Measurements from ENCODE around the gene C10orf105.

Gene C10orf105

DNA sequence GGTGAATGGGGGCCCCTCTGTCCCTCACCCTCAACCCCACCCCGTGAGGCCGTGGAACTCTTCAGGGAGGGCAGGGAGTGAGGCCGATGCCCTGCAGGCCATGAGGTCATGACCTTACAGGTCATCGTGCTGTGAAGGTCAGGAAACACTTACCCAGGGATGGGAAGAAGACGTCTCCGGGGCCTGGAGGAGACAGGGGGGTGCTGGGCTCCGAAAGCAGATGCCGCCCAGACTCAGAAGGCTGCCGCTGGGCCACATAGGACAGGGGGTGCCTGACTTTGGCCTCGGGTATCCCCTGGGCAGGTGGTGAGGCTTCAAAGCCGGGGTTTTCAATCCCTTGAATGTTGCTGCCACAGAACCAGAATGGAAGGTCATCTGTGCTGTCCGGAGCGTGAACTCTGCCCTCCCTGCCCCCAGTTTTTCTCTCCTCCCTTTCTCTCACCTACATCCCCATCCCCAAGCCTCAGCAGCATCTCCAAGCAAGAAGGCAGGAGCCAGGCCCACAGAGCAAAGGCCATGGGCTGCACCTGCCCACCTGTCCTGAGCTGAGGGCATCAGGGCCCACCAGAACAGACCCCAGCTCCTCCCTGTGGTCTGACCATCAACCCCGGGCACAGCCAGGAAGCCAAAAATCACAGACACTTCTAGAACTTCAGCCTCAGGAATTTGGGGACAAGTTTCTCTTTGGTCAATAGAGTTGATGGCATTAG lies 32.1 kb upstream of the C10orf105 start:
- DNase-seq = no peak

DNA sequence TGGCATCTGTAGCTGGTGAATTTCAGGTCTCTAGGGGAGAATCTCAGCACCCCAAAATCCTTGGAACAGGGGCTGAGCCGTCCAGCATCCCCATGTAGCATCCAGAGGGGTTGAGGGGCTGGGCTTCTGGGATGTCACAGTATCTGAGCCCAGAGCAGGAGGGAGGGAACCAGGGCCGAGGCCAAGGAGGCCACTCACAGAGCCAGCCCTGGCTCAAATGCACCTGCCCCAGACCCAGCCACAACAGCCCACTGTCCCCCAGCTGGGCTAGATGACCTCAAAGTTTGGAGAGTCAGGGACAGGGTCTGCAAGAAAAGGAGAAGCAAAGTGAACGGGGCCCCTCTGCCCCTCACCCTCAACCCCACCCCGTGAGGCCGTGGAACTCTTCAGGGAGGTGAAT lies 31.4 kb upstream of the C10orf105 start:
- DNase-seq = no peak

DNA sequence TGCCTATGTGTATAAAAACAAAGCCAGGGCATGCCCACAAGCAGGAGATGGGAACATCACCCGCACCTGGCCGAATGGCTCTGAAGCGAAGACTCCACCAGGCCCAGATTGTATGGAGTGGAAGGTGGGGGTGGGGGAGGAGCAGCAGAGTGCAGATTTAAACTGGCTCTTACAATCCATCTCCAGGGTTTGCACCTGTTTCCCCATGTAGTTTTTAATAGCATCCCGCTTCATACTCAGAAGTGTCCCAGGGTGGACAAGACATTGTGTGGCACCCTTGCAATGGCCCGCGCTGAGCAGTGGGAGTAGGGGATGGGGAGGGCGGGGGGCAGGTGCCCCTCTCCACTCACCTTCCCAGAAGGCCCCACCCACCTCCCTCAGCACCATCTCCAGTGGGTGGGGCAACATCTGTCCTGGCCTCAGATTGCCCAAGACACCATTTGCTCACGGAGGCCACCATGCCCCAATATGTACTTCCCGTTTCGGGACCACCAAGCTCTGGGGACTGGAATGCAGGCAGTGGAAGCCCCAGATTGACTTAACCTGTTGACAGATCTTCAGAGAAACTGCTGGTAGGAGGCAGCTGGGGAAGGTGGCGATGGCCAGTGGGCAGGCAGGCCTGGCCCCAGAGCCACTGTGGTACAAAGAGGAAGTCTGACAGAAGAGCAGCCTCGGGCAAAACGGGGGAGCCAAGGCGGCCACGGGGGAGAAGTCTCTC lies 30.7 kb upstream of the C10orf105 start:
- DNase-seq = no peak

DNA sequence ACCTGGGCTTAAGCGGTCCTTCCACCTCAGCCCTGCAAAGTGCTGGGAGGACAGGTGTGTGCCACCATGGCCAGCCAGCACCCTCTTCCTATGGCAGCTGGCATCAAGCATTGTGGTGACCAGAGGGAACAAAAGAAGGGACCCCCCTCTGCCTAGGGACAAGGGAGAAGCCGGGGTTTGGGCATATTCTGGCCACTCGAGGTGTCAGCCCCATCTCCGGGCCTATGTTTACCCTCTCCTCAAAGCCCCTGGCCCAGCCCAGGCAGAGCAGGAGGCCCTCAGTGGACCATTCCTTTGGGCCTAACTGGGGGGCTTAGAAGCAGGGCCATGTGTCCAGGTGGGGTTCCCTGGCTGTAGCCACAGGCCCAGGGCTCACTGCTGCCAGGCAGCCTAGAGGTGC lies 29.8 kb upstream of the C10orf105 start:
- no peak for DNase-seq

DNA sequence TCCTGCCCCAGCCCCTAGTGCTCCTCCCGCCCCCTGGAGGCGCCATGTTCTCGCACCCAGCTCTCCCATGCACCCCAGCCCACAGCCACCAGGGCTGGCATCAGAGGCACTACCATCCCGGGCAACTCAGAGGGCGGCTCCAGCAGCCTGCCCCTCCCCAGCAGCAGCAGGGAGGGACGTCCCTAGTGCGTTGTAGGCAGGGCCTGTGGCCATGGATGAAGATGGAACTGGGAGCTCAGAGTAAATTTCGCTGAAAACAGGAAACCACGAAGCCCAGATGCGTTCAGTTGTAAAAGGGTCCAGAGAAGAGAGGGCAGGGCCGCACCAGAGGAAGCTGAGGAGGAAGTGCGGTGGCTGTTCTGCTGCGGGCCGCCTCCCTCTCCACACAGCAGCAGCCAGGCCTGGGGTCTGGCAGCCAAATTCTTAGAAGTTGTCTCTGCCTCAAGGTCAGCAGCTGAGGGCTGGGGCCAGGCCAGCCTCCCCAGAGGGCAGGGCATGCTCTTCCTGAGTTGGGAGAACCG lies 29.2 kb upstream of the C10orf105 start:
- DNase-seq = peak; percentile 45

DNA sequence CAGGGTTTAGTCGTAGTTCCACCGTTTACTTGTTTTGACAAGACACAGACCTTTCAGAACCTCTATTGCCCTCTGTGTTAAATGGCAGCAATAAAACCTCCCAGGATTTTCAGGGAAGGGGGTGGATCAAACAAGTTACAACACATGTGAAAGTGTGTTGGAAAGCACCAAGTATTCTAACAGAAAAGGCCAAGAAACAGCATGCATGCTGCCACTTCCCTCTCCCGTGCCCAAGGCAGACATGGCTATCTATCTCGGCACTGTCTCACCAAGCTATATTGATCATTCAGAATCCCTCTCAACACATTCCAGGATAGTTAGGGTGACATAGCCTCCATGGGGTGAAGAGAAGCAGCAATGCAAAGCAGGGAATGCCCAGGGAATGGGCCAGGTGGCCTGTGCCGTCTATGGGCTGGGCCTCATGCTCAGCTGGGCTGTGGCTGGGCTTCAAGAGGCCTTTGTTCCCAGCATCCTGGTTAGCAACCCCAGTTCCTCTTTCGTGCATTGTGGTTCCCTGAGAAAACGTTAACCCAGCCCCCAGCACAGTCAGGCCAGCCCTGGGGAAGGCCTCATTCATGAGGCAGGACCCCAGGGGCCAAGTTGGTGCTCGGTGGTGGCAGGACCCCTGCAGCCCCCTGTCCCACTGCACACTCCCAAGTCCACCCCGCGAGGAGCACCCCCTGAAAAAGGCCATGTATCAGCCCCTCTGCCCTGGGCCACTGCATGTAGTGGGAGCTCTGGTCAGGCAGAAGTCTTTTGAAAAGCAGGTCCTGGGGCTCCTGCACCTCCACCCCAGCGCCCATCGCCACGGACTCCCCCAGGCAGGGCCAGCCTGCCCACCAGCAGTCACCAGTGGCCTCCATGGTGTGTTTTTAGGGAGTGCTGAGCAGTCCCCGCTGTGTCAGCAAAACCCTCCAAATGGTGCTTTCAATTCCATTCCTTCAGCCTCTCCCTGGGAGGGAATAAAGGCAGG lies 28.3 kb upstream of the C10orf105 start:
- DNase-seq = no peak

DNA sequence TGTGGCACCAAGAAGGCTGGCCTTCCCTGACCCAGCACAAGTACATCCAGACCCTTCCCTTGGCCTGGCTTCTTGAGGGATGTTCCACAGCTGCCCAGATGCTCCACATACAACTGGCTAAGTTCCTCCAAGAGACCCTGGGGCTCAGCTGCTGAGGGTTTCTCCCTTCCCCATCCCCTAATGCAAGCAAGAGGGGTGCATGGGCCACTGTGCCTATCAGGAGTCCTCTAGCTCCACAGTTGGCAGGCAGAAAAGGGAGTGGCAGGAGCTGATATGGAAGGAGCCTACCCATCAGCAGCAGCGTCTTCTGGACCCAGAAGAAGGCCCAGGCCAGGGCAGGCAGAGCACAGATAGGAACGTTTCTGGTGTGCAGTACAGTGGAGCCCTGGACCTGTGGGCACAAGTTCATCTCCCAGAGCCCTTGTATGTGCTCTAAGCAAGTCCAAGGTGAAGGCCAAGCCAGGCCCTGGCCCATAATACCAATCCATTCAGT lies 27.5 kb upstream of the C10orf105 start:
- no peak for DNase-seq

DNA sequence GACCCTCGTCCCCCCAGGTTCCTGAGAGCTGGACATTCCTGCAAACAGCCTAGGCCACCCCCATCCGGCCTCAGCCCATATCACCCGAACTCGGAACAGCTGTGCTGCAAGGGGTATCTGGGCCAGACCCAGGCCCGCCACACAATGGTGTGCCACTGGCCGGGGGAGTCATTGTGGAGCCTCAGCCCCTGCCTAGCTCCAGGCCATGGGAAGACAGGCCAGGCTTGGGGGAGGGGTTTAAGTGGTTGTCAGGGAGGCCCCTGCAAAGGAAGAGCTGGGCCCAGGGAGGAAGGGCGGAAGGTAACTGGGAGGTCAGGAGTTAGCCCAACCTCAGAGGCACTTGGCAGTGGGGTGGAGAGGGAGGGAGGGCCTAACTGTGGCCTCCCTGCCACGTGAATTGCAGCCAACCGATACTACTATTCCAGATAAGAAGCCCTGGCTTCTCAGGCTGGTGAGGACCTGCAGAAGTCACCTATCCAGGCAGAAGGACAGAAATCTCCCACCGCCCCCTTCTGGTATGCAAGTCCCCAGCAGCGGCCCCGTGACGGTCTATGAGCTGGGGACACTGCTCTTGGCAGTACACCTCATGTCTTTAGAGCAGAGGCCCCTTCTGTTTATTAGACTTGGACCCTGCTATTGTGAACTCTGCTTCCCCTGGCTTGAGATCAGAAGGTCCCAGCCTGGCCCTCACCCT lies 26.9 kb upstream of the C10orf105 start:
- DNase-seq = no peak

DNA sequence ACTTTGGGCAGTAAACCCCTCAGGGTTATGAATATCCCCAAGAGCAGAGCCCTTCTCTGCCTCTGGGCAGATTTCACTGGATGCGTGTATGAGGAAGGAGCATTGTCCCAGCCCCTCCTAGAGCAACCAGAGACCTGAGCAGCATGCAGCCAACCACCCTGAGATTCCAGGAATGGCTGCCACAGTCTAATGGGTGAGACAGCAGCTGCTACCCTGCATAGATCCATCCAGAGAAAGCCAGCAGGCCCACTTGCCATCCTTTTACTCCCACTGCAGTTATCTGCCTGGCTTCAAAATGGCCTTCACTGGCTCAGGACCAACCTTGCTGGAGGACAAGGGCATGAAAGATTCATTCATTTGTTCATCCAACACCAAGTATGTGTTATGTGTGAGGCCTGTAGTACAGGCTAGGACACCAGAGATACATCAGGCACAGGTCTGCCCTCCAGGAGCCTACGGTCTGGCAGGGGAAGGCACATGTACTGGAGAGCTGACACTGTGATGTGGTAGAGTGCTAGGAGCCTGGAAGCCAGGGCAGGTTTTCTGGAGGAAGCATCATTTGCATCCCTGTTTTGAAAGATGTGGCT lies 26.2 kb upstream of the C10orf105 start:
- no peak for DNase-seq

DNA sequence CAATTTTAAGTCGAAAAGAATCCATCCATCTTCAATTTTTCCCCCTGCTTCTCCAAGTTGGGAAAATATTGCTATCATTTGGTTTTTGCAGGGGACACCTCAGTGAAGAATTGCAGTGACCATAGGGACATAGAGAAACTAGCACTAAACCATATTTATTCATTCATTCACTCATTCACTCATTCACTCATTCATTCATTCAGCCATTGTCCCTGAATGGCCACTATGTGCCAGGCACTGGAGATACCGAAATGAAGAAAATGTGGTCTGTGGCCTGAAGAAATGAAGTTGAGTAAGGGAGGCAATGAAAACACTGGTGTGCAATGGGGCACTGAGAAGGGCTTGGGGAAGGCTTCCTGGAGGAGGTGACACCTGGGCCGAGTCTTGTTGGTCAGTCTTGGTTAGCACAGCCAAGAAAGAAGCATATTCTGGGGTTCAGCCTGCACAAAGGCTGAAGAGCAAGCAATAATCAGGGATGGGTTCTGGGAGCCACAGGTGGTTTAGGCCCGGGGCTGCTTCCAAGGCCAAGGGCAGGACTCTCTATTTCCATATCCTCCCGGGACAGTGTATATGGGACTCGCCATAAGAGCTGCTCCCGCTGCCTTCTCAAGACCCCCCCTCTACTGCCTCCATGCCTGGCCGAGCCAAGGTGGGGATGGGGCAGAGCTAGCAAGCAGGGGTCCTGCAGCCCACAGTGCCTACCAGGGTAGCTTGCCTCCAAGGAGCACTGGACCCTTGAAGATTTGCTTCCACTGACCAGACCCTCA lies 25.5 kb upstream of the C10orf105 start:
- no peak for DNase-seq

DNA sequence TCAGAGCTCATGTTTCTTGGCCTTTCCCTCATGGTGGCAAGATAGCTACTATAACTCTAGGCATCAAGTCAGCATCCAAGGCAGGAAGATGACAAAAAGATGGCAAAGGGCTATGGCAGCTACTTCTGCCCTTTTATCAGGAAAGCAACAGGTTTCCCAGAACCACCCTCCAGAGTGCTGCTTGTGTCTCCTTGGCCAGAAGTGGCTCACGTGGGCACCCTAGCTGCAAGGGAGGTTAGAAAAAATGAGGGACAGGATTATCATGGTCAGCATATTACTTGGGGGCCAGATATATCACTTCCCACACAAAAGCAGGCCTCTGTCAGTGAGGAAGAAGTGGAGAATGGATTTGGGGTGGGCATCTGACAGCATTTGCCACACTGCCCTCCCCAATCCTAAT lies 24.3 kb upstream of the C10orf105 start:
- no peak for DNase-seq

DNA sequence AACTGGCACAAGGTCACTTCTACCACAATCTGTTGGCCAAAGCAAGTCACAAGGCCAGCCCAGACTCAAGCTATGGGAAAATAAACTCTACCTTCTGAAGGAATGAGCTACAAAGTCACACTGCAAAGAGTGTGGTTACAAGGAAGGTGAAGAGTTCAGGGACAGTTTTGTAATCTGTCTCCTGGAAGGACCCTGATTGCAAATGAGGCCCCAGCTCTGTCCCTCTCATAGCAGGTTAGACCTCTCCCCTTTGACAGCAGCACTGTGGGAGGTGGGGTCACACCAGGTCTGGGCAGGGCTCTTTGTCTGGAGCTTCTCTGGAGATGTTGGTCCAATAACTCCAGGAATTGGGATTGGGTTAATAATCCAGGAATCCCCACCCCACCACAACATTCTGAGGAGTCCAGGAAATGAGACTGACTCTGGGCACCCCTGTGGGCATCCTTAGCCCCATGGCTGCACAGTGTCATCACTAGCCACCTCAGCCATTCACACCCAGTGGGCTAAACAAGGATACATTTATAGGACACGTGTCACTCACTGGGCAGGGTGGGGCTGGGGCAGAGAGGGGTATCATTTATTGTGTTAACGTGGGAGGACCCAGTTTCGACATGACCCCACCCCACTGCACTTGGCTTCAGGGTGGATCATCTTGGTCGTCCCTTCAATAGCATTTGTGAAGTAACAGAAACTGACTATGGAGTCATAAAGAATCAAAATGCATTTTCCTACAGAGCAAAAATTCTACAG lies 23.7 kb upstream of the C10orf105 start:
- no peak for DNase-seq

DNA sequence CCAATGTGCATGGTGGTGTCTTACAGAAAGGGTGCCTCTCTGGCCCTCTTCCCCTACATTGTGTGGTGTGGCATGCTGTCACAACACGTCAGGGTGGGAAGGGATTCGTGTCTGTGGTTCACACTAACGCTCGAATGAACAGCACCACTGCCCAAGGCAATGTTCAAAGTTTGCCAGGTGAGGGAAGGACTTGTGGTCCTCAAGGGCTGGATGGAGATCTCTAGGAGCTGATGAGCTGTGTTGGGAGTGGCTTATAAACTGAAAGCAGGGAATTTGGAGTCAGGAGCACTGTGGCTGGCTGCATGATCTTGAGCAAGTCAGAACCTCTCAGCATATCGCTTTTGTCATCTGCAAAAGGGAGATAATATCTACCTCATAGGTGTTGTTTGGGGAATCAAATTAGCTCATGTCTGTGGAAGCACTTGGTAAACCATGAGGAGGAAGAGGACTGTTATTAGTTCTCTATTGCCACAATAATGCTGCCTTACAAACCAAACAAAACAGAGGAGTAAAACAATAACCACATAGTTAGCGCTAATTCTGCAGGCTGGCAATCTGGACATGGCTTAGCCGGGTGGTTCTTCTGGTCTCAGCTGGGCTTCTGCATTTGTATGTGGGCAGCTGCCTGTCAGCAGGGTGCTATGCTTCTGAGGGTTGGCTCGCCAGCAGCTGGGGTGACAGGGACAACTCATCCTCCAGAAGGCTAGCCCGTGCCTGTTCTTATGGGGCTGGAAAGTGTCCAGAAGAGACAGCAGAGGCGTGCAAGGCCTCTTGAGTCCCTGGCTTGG lies 22.9 kb upstream of the C10orf105 start:
- no peak for DNase-seq

DNA sequence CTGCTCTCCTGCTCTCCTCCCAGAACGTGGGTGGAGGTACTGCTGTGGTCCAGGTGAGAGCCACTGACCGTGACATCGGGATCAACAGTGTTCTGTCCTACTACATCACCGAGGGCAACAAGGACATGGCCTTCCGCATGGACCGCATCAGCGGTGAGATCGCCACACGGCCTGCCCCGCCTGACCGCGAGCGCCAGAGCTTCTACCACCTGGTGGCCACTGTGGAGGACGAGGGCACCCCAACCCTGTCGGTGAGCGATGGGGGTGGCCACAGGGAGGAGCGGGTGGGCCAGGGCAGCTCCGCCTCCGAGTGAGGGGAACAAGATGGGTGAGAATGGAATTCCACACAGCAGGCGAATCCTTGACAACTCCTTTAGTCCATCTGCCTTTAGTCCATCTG lies 22.1 kb upstream of the C10orf105 start:
- no peak for DNase-seq

DNA sequence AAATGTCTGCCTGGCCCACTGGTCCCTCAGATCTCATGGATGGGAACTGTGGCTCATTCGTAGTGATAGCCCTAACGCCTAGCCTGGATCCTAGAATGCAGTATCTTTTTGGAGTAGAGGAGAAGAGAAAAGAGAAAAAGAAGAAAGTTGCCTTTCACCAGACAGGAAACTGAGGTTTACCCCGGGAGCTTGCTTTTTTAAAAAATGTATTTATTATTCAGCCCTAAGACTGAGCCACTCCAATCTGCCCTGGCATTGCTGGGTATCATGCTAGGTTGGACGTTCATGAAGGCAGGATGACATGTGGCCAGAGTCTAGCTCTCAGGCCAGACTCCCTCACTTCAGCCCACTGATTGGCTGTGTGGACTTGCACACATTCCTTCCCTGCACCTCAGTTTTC lies 21.5 kb upstream of the C10orf105 start:
- DNase-seq = no peak

DNA sequence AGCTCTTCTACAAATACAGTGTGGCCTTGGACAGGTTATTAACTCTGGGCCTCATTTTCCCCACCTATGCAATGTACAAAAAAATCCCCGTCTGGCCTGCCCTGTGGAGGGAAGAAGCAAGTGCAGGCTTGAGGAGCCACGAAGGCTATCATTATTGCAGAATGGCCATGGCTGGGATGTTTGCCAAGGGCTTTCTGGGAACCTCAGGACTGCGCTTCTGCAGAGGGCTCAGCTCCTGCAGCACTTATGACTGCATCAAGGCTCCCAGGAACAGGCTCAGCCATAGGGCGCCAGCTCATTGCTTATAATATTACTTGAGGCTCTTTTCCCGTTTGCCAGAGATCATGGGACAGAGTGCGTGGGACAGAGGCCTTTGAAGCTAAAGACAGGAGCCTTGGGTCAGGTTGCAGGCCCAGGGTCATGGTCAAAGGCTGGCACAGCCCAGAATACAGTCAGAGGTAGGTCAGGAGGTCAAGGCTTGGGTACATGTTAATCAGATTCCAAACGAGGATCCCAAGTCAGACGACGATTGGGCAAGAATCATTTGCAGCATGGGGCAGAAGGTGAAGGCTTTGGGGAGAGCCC lies 20.6 kb upstream of the C10orf105 start:
- no peak for DNase-seq

DNA sequence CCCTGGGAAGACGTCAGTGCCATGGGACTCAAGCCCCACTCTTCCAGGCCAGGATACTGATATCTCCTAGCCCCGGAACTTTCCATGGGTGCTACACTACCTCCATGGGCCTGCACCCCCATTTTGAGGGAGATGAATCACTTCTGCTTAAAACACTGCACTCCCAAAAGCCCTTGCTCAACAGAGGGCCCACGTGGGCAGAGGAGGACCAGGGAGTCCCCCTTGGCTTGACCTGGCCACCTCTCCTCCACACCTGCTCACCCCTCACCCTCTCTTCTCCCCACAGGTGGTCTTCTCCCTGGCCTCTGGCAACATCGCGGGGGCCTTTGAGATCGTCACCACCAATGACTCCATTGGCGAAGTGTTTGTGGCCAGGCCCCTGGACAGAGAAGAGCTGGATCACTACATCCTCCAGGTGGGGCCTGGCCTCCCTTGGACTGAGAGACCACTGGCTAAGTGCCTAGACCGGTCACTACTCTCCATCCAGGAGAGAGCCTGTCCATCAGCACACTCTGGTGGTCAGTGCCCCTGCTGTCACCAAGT lies 19.9 kb upstream of the C10orf105 start:
- DNase-seq = no peak

DNA sequence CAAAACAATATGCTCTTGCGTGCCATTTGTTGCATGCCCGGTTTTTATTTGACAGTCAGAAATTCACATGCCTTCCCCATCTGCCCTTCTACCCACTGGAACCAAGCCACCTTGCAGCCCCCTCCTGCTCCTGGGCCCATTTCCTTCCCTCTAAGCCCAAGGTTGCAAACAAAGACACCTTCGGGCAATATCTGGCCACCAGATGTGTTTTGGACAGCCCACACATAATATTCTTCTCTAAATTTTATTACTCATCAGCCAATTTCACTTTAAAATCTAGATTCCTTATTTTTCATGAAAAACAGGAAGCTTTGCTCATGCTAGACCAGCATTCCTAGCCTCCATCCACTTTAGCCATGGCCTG lies 18.2 kb upstream of the C10orf105 start:
- DNase-seq = no peak

All from activated T-cell treated with anti-CD3 and anti-CD28 coated beads for 4 hours (primary cell).